Aorta (tissue), 5 donors: ENCODE results near the gene COL26A1. TPM values are rescaled to one million over a fixed set of nuclear protein-coding genes. Genes with fewer than 3 reads are reported as not detected.
A peak's percentile ranks its signal among the peaks of the same experiment; 100 is the strongest.

ENCODE experiments used
- ATAC-seq: fragments of 200-7000 bp; cut with Tn5 transposase; one replicate; pipeline ENCODE4 v1.9.1; 2022; ENCODE audit warnings: moderate library complexity; ENCODE audit not compliant: low FRiP score
- DNase-seq, 2 donors: peaks; one replicate each; pipeline ENCODE4 v3.0.0-alpha.2; 2020
- H3K27ac ChIP-seq, 2 donors: one replicate each; pipeline ENCODE4 v1.5.1; 2013; ENCODE audit warnings: low read length in 2 of 2, mild to moderate bottlenecking in 2 of 2, moderate library complexity in 2 of 2, control low read depth in 1 of 2, inconsistent platforms in 1 of 2, low read depth in 1 of 2
- H3K27me3 ChIP-seq, 2 donors: one replicate each; pipeline ENCODE4 v1.6.1; 2013; ENCODE audit warnings: control low read depth in 1 of 2, low read length in 1 of 2, mild to moderate bottlenecking in 1 of 2, moderate library complexity in 1 of 2; ENCODE audit not compliant: insufficient read depth in 2 of 2, control insufficient read depth in 1 of 2
- H3K36me3 ChIP-seq, 2 donors: one replicate each; pipeline ENCODE4 v1.6.1; 2013; ENCODE audit warnings: control low read depth in 1 of 2, low read length in 1 of 2, mild to moderate bottlenecking in 1 of 2; ENCODE audit not compliant: insufficient read depth in 2 of 2, control insufficient read depth in 1 of 2
- H3K4me1 ChIP-seq, 2 donors: one replicate each; pipeline ENCODE4 v1.6.1; 2013; ENCODE audit warnings: low read length in 2 of 2, control low read depth in 1 of 2, mild to moderate bottlenecking in 1 of 2, moderate library complexity in 1 of 2; ENCODE audit not compliant: insufficient read depth in 2 of 2, control insufficient read depth in 1 of 2
- H3K4me3 ChIP-seq, 2 donors: one replicate each; pipeline ENCODE4 v1.5.1; 2013; ENCODE audit warnings: low read length in 2 of 2, control low read depth in 1 of 2, mild to moderate bottlenecking in 1 of 2
- H3K9me3 ChIP-seq: one replicate; pipeline ENCODE4 v1.6.1; 2013; ENCODE audit warnings: mild to moderate bottlenecking, low read length; ENCODE audit not compliant: control insufficient read depth
- WGBS, 2 donors: extraction: QIAGEN DNeasy Blood & Tissue Kit; methylation state at CpG; one replicate each; pipeline ENCODE4 v1.1.7; 2013; 5-methylcytosine and 5-hydroxymethylcytosine counted together
- intact Hi-C, 2 donors: fragments of 100-400 bp; cut with DNase I; formaldehyde crosslinking; loops; one replicate each; pipeline versions ENCODE4 v1.14.2 to v1.15.0; 2022
- polyA plus RNA-seq, 2 donors: library from polyadenylated mRNA; stranded (reverse); fragments of 200-250 nt; gene quantifications; one replicate each; pipeline ENCODE4 v1.2.3, GENCODE V29; 2013
- total RNA-seq, 2 donors: library from RNA; stranded (reverse); fragmentation: NEBNext Ultra II Directional; extraction: Animal tissue kit (Norgen Biotek cat#: 25700); gene quantifications; one replicate each; pipeline ENCODE4 v1.2.1, GENCODE V29; 2021
- donor health status: healthy with polysubstance abuse.
- donor health status: Bipolar disorder and iron deficiency.
- donor health status: DM: no; HTN: no; CAD: no.
- donor health status: DM: no; HTN: no; CAD: no.
- donor health status: DM: yes; HTN: yes; CAD: no.

Gene COL26A1
- total and polyA plus RNA-seq, 4 donors = not detected

DNA sequence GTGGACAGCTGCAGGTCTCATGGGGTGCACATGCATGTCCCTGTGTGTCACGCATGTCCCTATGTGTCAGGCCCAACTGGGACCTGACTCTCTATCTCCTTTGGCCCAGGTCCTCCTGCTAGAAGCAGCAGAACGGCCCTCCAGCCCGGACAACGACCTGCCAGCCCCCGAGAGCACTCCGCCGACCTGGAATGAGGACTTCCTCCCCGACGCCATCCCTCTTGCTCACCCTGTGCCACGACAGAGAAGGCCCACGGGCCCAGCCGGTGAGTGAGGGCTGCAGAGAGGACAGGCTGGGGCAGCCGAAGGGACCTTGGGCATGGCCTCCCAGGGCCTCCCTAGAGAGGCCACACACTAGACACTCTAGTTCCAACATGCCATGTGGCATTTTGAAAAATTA is 177.1 kb downstream of the COL26A1 start:
- intact Hi-C loops = loop anchor here (2.0 to 10.0 kb wide), 3 partner anchors 175 to 695 kb away; partner anchors contain the start of gene COL26A1 (in 1 of the 2)
- DNase-seq (no peak), ATAC-seq (no peak)
- no peaks in the 10 kb centered on the region for H3K27me3 ChIP-seq
- H3K9me3 ChIP-seq = no peaks in the 10 kb centered on the region
- H3K4me1 ChIP-seq = no peaks in the 10 kb centered on the region
- no peak overlapping the region for H3K4me3 ChIP-seq
- H3K27ac ChIP-seq = no peak overlapping the region
- no peaks in the 10 kb centered on the region for H3K36me3 ChIP-seq
- 89 to 90% methylated on average over 13 of the region's 13 CpGs for WGBS, 2 donors

DNA sequence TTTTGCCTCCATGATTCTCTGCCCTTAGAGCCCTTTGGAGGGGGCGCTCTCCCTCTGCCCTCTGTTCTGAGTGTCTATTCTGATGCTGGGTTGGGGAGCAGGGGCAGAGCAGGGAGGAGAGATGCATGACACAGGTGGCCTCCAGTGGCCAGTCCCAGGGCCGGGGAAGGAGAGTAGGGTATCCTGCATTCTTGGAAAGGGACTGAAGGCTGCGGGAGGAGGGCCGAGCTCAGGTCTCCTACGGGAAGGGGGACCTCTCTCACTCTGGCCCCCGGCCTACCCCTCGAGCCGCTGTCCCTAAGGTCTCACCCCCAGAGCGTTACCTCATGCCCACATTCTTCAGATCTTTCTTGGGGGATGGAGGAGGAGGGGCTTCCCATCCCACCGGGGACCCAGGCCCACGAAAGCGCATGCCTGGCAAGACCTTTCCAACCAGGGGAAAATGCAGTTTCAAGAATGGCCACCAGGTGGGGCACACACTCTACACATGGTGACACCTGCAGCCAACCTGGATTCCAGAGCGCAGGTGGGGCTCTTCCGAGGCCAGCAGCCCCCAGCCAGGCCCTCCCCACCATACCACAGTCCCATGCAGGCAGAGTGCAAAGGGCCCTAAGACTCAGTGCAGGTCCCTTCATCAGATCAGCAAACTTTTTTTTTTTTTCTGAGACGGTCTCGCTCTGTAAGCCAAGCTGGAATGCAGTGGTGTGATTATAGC is 180.0 kb downstream of the COL26A1 start:
- intact Hi-C loops = loop anchor here (1.0 to 10.0 kb wide), 3 partner anchors 692 to 730 kb away; no protein-coding TSS in a partner anchor
- DNase-seq = peak in 1 of 2 donors; percentile 86
- no peaks in the 10 kb centered on the region for H3K36me3 ChIP-seq
- no peak overlapping the region for H3K4me3 ChIP-seq
- peak; percentile 59 for ATAC-seq
- no peaks in the 10 kb centered on the region for H3K9me3 ChIP-seq
- H3K27ac ChIP-seq = no peak overlapping the region
- 18 to 19% methylated on average over 16 of the region's 16 CpGs for WGBS, 2 donors
- H3K27me3 ChIP-seq = no peaks in the 10 kb centered on the region
- no peaks in the 10 kb centered on the region for H3K4me1 ChIP-seq

DNA sequence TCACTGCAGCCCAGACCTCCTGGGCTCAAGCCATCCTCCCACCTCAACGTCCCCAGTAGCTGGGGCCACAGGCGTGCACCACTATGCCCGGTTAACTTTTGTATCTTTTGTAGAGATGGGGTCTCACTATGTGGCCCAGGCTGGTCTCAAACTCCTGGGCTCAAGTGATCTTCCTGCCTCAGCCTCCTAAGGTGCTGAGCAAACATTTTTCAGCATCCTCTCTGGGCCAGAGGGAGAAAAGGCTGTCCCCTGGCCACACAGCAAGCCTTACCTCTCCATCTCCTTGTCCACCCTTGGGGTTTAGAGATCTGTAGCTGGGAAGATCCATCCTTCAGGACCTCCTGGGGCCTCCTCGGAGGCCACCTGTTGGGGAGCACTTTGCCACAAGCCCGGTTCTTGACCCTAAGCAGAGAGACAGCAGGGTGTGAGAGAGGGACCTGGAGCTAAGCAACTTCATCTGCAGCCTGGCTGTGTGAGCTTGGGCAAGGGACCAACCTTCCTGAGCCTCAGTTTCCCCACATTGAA is 180.6 kb downstream of the COL26A1 start:
- no peak overlapping the region for H3K4me3 ChIP-seq
- ATAC-seq (no peak), DNase-seq (no peak)
- H3K9me3 ChIP-seq = no peaks in the 10 kb centered on the region
- WGBS, 2 donors = 52 to 56% methylated on average over 5 of the region's 5 CpGs
- H3K27me3 ChIP-seq = no peaks in the 10 kb centered on the region
- no peaks in the 10 kb centered on the region for H3K36me3 ChIP-seq
- H3K4me1 ChIP-seq = no peaks in the 10 kb centered on the region
- H3K27ac ChIP-seq = no peak overlapping the region
- intact Hi-C loops = loop anchor here in 1 of 2 donors (2.0 to 10.0 kb wide), 2 partner anchors 691 to 729 kb away; no protein-coding TSS in a partner anchor

DNA sequence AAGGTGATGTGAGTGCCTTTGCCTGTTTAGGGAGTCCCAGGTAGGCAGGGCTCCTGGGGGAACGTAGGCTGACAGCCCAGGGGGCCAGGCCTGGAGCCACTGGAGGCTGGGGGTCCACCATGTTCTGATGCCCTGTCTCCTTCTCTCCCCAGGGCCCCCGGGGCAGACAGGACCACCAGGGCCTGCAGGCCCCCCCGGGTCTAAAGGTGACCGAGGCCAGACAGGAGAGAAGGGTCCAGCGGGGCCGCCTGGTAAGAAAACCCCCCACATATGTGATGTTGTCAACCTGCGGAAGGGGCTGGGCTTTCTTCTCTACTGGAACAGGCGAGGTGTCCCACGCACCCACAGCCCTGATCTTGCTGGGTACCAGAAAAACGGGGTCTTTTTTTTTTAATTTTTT is 181.2 kb downstream of the COL26A1 start:
- no peak overlapping the region for H3K27ac ChIP-seq
- DNase-seq (no peak), ATAC-seq (no peak)
- H3K4me1 ChIP-seq = no peaks in the 10 kb centered on the region
- intact Hi-C loops = loop anchor here in 1 of 2 donors (2.0 to 10.0 kb wide), 2 partner anchors 691 to 729 kb away; no protein-coding TSS in a partner anchor
- no peaks in the 10 kb centered on the region for H3K36me3 ChIP-seq
- no peak overlapping the region for H3K4me3 ChIP-seq
- WGBS, 2 donors = 90 to 96% methylated on average over 10 of the region's 10 CpGs
- no peaks in the 10 kb centered on the region for H3K9me3 ChIP-seq
- H3K27me3 ChIP-seq = no peaks in the 10 kb centered on the region

DNA sequence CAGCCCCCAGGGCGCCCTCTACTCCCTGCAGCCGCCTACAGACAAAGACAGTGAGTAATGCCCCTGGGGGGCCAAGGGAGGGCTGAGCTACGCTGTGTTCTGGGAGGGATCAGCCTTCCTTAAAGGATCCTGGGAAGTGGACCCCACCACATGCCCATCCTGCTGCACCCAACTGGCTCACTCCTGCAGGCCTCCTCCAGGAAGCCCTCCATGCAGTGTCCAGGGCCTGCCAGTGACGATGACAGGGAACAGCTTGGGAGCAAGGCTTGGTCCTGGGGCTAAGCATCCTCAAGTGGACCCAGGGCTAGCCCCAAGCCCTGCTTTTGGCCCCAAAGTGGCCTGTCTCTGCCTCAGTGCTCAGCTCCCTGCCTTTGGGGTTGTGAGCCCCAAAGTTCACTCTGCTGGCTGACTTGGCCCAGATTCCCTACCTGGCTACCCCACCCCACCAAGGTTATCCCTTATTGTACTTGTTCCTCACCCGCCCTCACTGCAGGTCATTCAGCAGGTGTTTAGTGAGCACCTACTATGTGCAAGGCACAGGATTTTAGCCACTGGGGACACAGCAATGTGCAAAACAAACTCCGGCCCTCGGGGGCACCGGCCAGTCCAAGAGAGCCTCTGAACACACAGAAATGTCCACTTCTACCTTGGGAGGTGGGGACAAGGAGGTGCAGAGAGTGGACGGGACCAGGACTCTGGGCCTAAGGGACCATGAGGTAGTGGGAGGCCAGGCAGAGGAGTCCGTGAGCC is 182.9 kb downstream of the COL26A1 start:
- intact Hi-C loops = loop anchor here in 1 of 2 donors (10.0 kb wide), 1 partner anchor 689 kb away; no protein-coding TSS in a partner anchor

DNA sequence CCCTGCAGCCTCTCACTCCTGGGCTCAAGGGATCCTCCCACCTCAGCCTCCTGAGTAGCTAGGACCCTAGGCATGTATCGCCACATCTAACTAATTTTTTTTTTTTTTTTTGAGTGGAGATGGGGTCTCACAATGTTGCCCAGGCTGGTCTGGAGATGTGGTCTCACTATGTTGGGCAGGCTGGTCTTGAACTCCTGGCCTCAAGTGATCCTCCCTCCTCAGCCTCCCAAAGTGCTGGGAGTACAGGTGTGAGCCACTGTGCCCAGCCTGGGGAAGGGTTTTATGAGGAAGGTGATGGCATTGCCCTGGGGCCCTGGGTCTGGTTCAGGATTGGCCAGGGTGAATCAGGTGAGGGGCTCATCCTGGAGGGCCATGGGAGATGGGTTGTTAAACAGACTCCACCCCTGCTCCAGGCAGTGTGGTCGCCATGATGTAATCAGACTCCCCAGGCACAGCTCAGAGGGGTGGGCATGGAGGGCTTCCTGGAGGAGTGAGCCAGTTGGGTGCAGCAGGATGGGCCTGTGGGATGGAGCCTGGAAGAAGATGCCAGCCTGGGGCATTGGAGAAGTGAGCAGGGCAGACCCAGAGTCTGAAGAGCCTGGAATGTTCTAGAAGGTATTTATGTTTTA is 183.7 kb downstream of the COL26A1 start:
- H3K4me1 ChIP-seq = no peaks in the 10 kb centered on the region
- 82 to 96% methylated on average over 2 of the region's 2 CpGs for WGBS, 2 donors
- H3K9me3 ChIP-seq = no peaks in the 10 kb centered on the region
- ATAC-seq = no peak
- intact Hi-C loops = loop anchor here in 1 of 2 donors (10.0 kb wide), 1 partner anchor 688 kb away; no protein-coding TSS in a partner anchor
- H3K27ac ChIP-seq = no peak overlapping the region
- H3K27me3 ChIP-seq = no peaks in the 10 kb centered on the region
- DNase-seq = peak; percentile 28 to 46
- no peak overlapping the region for H3K4me3 ChIP-seq
- H3K36me3 ChIP-seq = no peaks in the 10 kb centered on the region

More for the DNA sequence above, 182.9 kb downstream of the COL26A1 start:
- Histone ChIP-seq H3K36me3 (no peaks in the 10 kb centered on the region), H3K9me3 (no peaks in the 10 kb centered on the region), H3K4me3 (no peak overlapping the region), H3K27me3 (no peaks in the 10 kb centered on the region), H3K27ac (no peak overlapping the region), H3K4me1 (no peaks in the 10 kb centered on the region)
- WGBS, 2 donors = 92 to 95% methylated on average over 10 of the region's 10 CpGs
- no peak for ATAC-seq
- DNase-seq = peak; percentile 21 to 59

DNA sequence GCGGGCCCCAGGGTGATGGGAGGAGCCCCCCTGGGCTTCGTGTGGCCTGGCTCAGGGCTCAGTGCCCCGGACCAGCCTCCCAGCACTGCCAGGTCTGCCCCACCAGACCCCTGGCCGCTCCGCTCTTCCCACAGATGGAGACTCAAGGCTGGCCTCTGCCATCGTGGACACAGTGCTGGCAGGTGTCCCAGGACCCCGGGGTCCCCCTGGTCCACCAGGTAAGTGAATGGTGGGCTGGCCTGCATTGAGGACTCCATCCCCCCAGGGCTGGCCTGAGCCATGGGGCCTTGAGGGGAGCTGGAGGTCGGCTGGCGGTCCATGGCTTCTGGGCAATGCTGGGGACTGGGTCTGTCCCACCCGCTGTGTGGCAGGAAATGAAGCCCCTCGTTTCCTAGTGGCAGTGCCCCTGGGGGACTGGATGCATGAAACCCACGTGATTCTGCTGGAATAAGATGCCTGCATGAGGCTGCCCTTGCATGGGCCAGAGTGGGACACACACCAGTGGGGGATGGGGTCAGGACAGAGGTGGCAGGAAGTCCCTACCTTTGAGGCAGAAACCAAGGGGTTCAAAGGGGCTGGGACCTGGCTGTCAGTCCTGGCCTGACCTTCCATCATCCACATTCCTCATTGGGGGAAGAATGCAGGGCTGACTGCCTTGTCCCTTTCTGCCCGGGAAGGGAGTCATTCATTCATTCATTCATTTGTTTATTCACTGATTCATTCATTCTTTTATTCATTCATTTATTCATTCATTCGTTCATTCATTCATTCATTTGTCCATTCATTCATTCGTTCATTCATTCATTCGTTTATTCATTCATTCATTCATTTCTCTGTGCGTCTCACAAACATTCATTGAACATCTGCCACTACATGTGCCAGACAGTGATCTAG is 184.6 kb downstream of the COL26A1 start:
- H3K27me3 ChIP-seq = no peaks in the 10 kb centered on the region
- H3K9me3 ChIP-seq = no peaks in the 10 kb centered on the region
- H3K27ac ChIP-seq = no peak overlapping the region
- DNase-seq (peak; percentile 35 to 61), ATAC-seq (no peak)
- no peaks in the 10 kb centered on the region for H3K4me1 ChIP-seq
- intact Hi-C loops = loop anchor here in 1 of 2 donors (10.0 kb wide), 1 partner anchor 688 kb away; no protein-coding TSS in a partner anchor
- no peaks in the 10 kb centered on the region for H3K36me3 ChIP-seq
- 75 to 77% methylated on average over 17 of the region's 17 CpGs for WGBS, 2 donors
- H3K4me3 ChIP-seq = no peak overlapping the region
